ENCODE measurements around the gene SNX3. TPM values are rescaled to one million over a fixed set of nuclear protein-coding genes. Genes with fewer than 3 reads are reported as not detected.
A peak's percentile ranks its signal among the peaks of the same experiment; 100 is the strongest.

The SNX3 gene
- total and polyA plus RNA-seq, 8 donors: 30.0 to 88.9 (median 55.4) TPM

GRCh38 chr6:108263371-108263770, 2.5 kb upstream of the SNX3 start:
- TF ChIP-seq CTCF (IDR thresholded peaks at IDR 0.05): no peak
- DNase-seq: no peak
- no peak for ATAC-seq
- no peak overlapping the region for H3K27ac ChIP-seq
- H3K4me1 ChIP-seq: peaks cover 0 to 12% (median 9%) of the 10 kb centered on the region in 3 donors
- H3K36me3 ChIP-seq: no peaks in the 10 kb centered on the region
- WGBS, 2 donors: 79 to 80% methylated on average over 2 of the region's 2 CpGs
- FAIRE-seq: no peak
- H3K9me3 ChIP-seq: no peaks in the 10 kb centered on the region
- no peak overlapping the region for H3K4me3 ChIP-seq
- H3K27me3 ChIP-seq: no peaks in the 10 kb centered on the region
- intact Hi-C loops (cut with DNase I): no loop called here

- Histone ChIP-seq H3K36me3 (no peaks in the 10 kb centered on the region), H3K27me3 (no peaks in the 10 kb centered on the region), H3K4me3 (peak overlapping the region; percentile 80 to 99 (median 86)), H3K4me1 (peaks cover 0 to 18% (median 9%) of the 10 kb centered on the region in 3 donors), H3K27ac (peak overlapping the region; percentile 87 to 100 (median 96)), H3K9me3 (no peaks in the 10 kb centered on the region)
- 0 to 1% methylated on average over 29 of the region's 29 CpGs for WGBS, 2 donors
- no peak for TF ChIP-seq CTCF (IDR thresholded peaks at IDR 0.05)
- ATAC-seq: peak; percentile 16 to 62 (median 33)
- intact Hi-C loops (cut with DNase I): no loop called here
- peak in 5 of 6 donors; percentile 20 to 76 (median 33) for DNase-seq
- FAIRE-seq: no peak
Observed at GRCh38 chr6:108260126-108260808, 573 bp downstream of the SNX3 start.

GRCh38 chr6:108254433-108255410, 6.1 kb downstream of the SNX3 start:
- H3K27ac ChIP-seq: no peak overlapping the region
- no peak for FAIRE-seq

GRCh38 chr6:108253241-108253640, 7.6 kb downstream of the SNX3 start:
- no peak for ATAC-seq
- intact Hi-C loops (cut with DNase I): loop anchor here in 1 of 3 donors (5.0 kb wide), 1 partner anchor 76 kb away; no protein-coding TSS in a partner anchor
- Histone ChIP-seq H3K4me1 (peaks cover 0 to 35% (median 10%) of the 10 kb centered on the region in 3 donors), H3K36me3 (no peaks in the 10 kb centered on the region), H3K27ac (no peak overlapping the region), H3K27me3 (no peaks in the 10 kb centered on the region), H3K4me3 (no peak overlapping the region), H3K9me3 (no peaks in the 10 kb centered on the region)
- WGBS, 2 donors: 95 to 97% methylated on average over 1 of the region's 1 CpG
- no peak for TF ChIP-seq CTCF (IDR thresholded peaks at IDR 0.05)
- DNase-seq: no peak
- no peak for FAIRE-seq

More at GRCh38 chr6:108254433-108255410, 6.1 kb downstream of the SNX3 start:
- Histone ChIP-seq H3K4me3 (no peak overlapping the region), H3K9me3 (no peaks in the 10 kb centered on the region), H3K36me3 (no peaks in the 10 kb centered on the region), H3K4me1 (peaks cover 9 to 43% (median 10%) of the 10 kb centered on the region in 3 donors), H3K27me3 (no peaks in the 10 kb centered on the region)
- TF ChIP-seq CTCF (IDR thresholded peaks at IDR 0.05): no peak
- no peak for DNase-seq
- intact Hi-C loops (cut with DNase I): loop anchor here in 1 of 3 donors (5.0 kb wide), 1 partner anchor 77 kb away; no protein-coding TSS in a partner anchor
- ATAC-seq: no peak
- 92 to 94% methylated on average over 4 of the region's 4 CpGs for WGBS, 2 donors

Measured in pancreas (tissue), 10 donors.